Pericardium fibroblast (primary cell): ENCODE measurements around the gene C20orf204. TPM values are rescaled to one million over a fixed set of nuclear protein-coding genes. Genes with fewer than 3 reads are reported as not detected.

Experiments
- total RNA-seq: library from RNA; depleted of rRNA; stranded (reverse); fragments of >200 nt; gene quantifications from 2 replicates; pipeline ENCODE4 v1.2.3, GENCODE V29; 2015

C20orf204 gene
- 0.12 and 0.68 TPM in 2 replicates for total RNA-seq

GRCh38 chr20:64035933-64036345 lies at the start of gene C20orf204:
Gene C20orf204 (plus strand): TSS chr20:64036182. CDS start chr20:64036324, 142 bp downstream.

GRCh38 chr20:64049060-64049877 lies 13.3 kb downstream of the C20orf204 start, which contains the start of gene SOX18:
Gene SOX18 (minus strand): TSS chr20:64049639. CDS start chr20:64049516, 123 bp downstream.

GRCh38 chr20:64062596-64063388 lies 26.8 kb downstream of the C20orf204 start, which contains the start of gene TCEA2:
Gene TCEA2 (plus strand): TSS chr20:64063198. CDS start chr20:64063313, 115 bp downstream.

GRCh38 chr20:64079273-64080012 lies 43.5 kb downstream of the C20orf204 start, which contains the start of gene RGS19:
Gene RGS19 (minus strand): TSS chr20:64079518. CDS start chr20:64076886, 2,632 bp downstream.

GRCh38 chr20:64080013-64080812 lies 44.2 kb downstream of the C20orf204 start, which contains the start of gene OPRL1:
Gene OPRL1 (plus strand): TSS chr20:64080082. CDS start chr20:64092721, 12,639 bp downstream.

GRCh38 chr20:64083804-64084684 lies 48.1 kb downstream of the C20orf204 start, which contains the start of gene LKAAEAR1:
Gene LKAAEAR1 (minus strand): TSS chr20:64084398. CDS start chr20:64084219, 179 bp downstream.

Other genes with a start within 250 kb of the C20orf204 start
- gene ZBTB46, start 204.9 kb upstream of the C20orf204 start, total RNA-seq = 3.4 and 6.4 TPM in 2 replicates
- gene ABHD16B, start 174.7 kb upstream of the C20orf204 start, total RNA-seq = not detected in 2 replicates
- 129 and 137 TPM in 2 replicates for gene TPD52L2, start 170.9 kb upstream of the C20orf204 start, total RNA-seq
- gene DNAJC5, start 141.1 kb upstream of the C20orf204 start, total RNA-seq = 29.1 and 43.6 TPM in 2 replicates
- 16.5 TPM in 2 replicates for gene UCKL1, start 79.8 kb upstream of the C20orf204 start, total RNA-seq
- gene ZNF512B, start 66.3 kb upstream of the C20orf204 start, total RNA-seq = 14.5 and 15.2 TPM in 2 replicates
- 0.09 and 0.12 TPM in 2 replicates for gene SAMD10, start 56.5 kb upstream of the C20orf204 start, total RNA-seq
- gene PRPF6, start 55.0 kb upstream of the C20orf204 start, total RNA-seq = 35.1 and 37.5 TPM in 2 replicates
- 0.58 and 0.77 TPM in 2 replicates for gene SOX18, start 13.5 kb downstream of the C20orf204 start, total RNA-seq
- 31.0 and 33.0 TPM in 2 replicates for gene TCEA2, start 27.0 kb downstream of the C20orf204 start, total RNA-seq
- gene RGS19, start 43.3 kb downstream of the C20orf204 start, total RNA-seq = 7.9 and 19.7 TPM in 2 replicates
- gene OPRL1, start 43.9 kb downstream of the C20orf204 start, total RNA-seq = 0.93 and 0.94 TPM in 2 replicates
- not detected in 2 replicates for gene LKAAEAR1, start 48.2 kb downstream of the C20orf204 start, total RNA-seq
- not detected in 2 replicates for gene NPBWR2, start 71.4 kb downstream of the C20orf204 start, total RNA-seq
- not detected in 2 replicates for gene MYT1, start 128.3 kb downstream of the C20orf204 start, total RNA-seq
- gene PCMTD2, start 219.6 kb downstream of the C20orf204 start, total RNA-seq = 26.3 and 31.2 TPM in 2 replicates